ENCODE measurements around the gene RAPSN. TPM values are rescaled to one million over a fixed set of nuclear protein-coding genes. Genes with fewer than 3 reads are reported as not detected.

The RAPSN gene
- total and polyA plus RNA-seq, 2 donors from 2014 or later: 0.28 to 0.41 TPM

GRCh38 chr11:47478651-47479329 is 29.9 kb upstream of the RAPSN start:
- no peak overlapping the region for H3K27ac ChIP-seq (ENCODE audit: low read depth in 2 of 2, low read length in 2 of 2)
- no peak overlapping the region for H3K4me3 ChIP-seq (ENCODE audit: low read length in 3 of 3)
- no peaks in the 10 kb centered on the region for H3K9me3 ChIP-seq (ENCODE audit: control insufficient read depth in 2 of 3, insufficient read depth in 1 of 3, low read length in 3 of 3)
- no peak for FAIRE-seq
- intact Hi-C loops (cut with DNase I): no loop called here
- no peaks in the 10 kb centered on the region for H3K4me1 ChIP-seq (ENCODE audit: control insufficient read depth in 2 of 3, insufficient read depth in 2 of 3, low read depth in 1 of 3, low read length in 3 of 3)
- H3K36me3 ChIP-seq (ENCODE audit: control insufficient read depth in 2 of 3, insufficient read depth in 3 of 3, low read length in 3 of 3): peaks cover 12 to 71% (median 54%) of the 10 kb centered on the region in 3 donors
- no peak for TF ChIP-seq CTCF (IDR thresholded peaks at IDR 0.05; ENCODE audit: borderline replicate concordance, extremely low read depth, insufficient read depth)
- H3K9ac ChIP-seq (ENCODE audit: low read length in 3 of 3): no peak overlapping the region
- no peaks in the 10 kb centered on the region for H3K27me3 ChIP-seq (ENCODE audit: control insufficient read depth, insufficient read depth, low read length)
- no peak for DNase-seq

- DNase-seq (no peak), FAIRE-seq (no peak)
- TF ChIP-seq CTCF (IDR thresholded peaks at IDR 0.05; ENCODE audit: borderline replicate concordance, extremely low read depth, insufficient read depth): no peak
- intact Hi-C loops (cut with DNase I): no loop called here
- H3K27ac ChIP-seq (ENCODE audit: low read depth in 2 of 2, low read length in 2 of 2): no peak overlapping the region
- no peak overlapping the region for H3K4me3 ChIP-seq (ENCODE audit: low read length in 3 of 3)
- H3K9me3 ChIP-seq (ENCODE audit: control insufficient read depth in 2 of 3, insufficient read depth in 1 of 3, low read length in 3 of 3): no peaks in the 10 kb centered on the region
- no peaks in the 10 kb centered on the region for H3K27me3 ChIP-seq (ENCODE audit: control insufficient read depth, insufficient read depth, low read length)
- H3K9ac ChIP-seq (ENCODE audit: low read length in 3 of 3): no peak overlapping the region
- H3K4me1 ChIP-seq (ENCODE audit: control insufficient read depth in 2 of 3, insufficient read depth in 2 of 3, low read depth in 1 of 3, low read length in 3 of 3): no peaks in the 10 kb centered on the region
- H3K36me3 ChIP-seq (ENCODE audit: control insufficient read depth in 2 of 3, insufficient read depth in 3 of 3, low read length in 3 of 3): peaks cover 8 to 71% (median 53%) of the 10 kb centered on the region in 3 donors
Measured at GRCh38 chr11:47477753-47478152, 28.8 kb upstream of the RAPSN start.

GRCh38 chr11:47477323-47477722 is 28.4 kb upstream of the RAPSN start:
- DNase-seq (no peak), FAIRE-seq (no peak)
- H3K4me3 ChIP-seq (ENCODE audit: low read length in 3 of 3): no peak overlapping the region
- no peaks in the 10 kb centered on the region for H3K9me3 ChIP-seq (ENCODE audit: control insufficient read depth in 2 of 3, insufficient read depth in 1 of 3, low read length in 3 of 3)
- no peak overlapping the region for H3K9ac ChIP-seq (ENCODE audit: low read length in 3 of 3)
- no peaks in the 10 kb centered on the region for H3K4me1 ChIP-seq (ENCODE audit: control insufficient read depth in 2 of 3, insufficient read depth in 2 of 3, low read depth in 1 of 3, low read length in 3 of 3)
- peaks cover 5 to 71% (median 53%) of the 10 kb centered on the region in 3 donors for H3K36me3 ChIP-seq (ENCODE audit: control insufficient read depth in 2 of 3, insufficient read depth in 3 of 3, low read length in 3 of 3)
- H3K27ac ChIP-seq (ENCODE audit: low read depth in 2 of 2, low read length in 2 of 2): no peak overlapping the region
- H3K27me3 ChIP-seq (ENCODE audit: control insufficient read depth, insufficient read depth, low read length): no peaks in the 10 kb centered on the region
- TF ChIP-seq CTCF (IDR thresholded peaks at IDR 0.05; ENCODE audit: borderline replicate concordance, extremely low read depth, insufficient read depth): no peak
- intact Hi-C loops (cut with DNase I): no loop called here

Data from kidney (tissue), 14 donors.